Keratinocyte (primary cell): ENCODE measurements around the gene APOA5.

Experiments
- EZH2 ChIP-seq: IDR thresholded peaks from one replicate; pipeline ENCODE4 v1.6.1; 2012; ENCODE audit warnings: inconsistent platforms, mild to moderate bottlenecking, low read length, moderate library complexity
- TF ChIP-seq, protein P1 (sequence below), 3 experiments: IDR thresholded peaks in 1 of 3; conservative IDR thresholded peaks in 1 of 3; optimal IDR thresholded peaks in 1 of 3; 2 replicates in 2 of 3; 3 replicates in 1 of 3; pipeline versions ENCODE3 to v1.5.1; 2011; ENCODE audit warnings: low read length in 3 of 3, mild to moderate bottlenecking in 3 of 3, moderate library complexity in 2 of 3, control low read depth in 1 of 3, inconsistent platforms in 1 of 3; ENCODE audit not compliant: insufficient read depth in 2 of 3; ENCODE audit errors: extremely low read depth in 1 of 3

- TF ChIP-seq, protein P1, sequence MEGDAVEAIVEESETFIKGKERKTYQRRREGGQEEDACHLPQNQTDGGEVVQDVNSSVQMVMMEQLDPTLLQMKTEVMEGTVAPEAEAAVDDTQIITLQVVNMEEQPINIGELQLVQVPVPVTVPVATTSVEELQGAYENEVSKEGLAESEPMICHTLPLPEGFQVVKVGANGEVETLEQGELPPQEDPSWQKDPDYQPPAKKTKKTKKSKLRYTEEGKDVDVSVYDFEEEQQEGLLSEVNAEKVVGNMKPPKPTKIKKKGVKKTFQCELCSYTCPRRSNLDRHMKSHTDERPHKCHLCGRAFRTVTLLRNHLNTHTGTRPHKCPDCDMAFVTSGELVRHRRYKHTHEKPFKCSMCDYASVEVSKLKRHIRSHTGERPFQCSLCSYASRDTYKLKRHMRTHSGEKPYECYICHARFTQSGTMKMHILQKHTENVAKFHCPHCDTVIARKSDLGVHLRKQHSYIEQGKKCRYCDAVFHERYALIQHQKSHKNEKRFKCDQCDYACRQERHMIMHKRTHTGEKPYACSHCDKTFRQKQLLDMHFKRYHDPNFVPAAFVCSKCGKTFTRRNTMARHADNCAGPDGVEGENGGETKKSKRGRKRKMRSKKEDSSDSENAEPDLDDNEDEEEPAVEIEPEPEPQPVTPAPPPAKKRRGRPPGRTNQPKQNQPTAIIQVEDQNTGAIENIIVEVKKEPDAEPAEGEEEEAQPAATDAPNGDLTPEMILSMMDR (optimal IDR thresholded peaks at IDR 0.05 in 1 of 3, IDR thresholded peaks at IDR 0.05 in 1 of 3, conservative IDR thresholded peaks at IDR 0.05 in 1 of 3; ENCODE audit: extremely low read depth in 1 of 3, insufficient read depth in 2 of 3, low read length in 3 of 3): no peak
- TF ChIP-seq EZH2: no peak
These were observed 19.7 kb downstream of the APOA5 start for GRCh38 chr11:116771935-116772334.
